Liver (tissue), 9 donors: Measurements from ENCODE around the gene SETD7. TPM values are rescaled to one million over a fixed set of nuclear protein-coding genes. Genes with fewer than 3 reads are reported as not detected.
A peak's percentile ranks its signal among the peaks of the same experiment; 100 is the strongest.

Experiments used
- DNase-seq: peaks from one replicate; pipeline ENCODE4 v3.0.0-alpha.2; 2017; ENCODE audit warnings: low spot score
- H3K27ac ChIP-seq, 2 donors: one replicate each; pipeline ENCODE4 v1.7.0; 2013; ENCODE audit warnings: inconsistent platforms in 2 of 2, low read length in 2 of 2, control low read depth in 1 of 2, low read depth in 1 of 2, mild to moderate bottlenecking in 1 of 2
- H3K27me3 ChIP-seq, 4 donors: one replicate each; pipeline versions ENCODE4 v1.6.1 to v1.7.0; 2013; ENCODE audit warnings: low read length in 3 of 4, inconsistent platforms in 1 of 4, mild to moderate bottlenecking in 1 of 4, moderate library complexity in 1 of 4; ENCODE audit not compliant: control insufficient read depth in 4 of 4, insufficient read depth in 4 of 4
- H3K36me3 ChIP-seq, 4 donors: one replicate each; pipeline versions ENCODE4 v1.6.1 to v1.7.0; 2013; ENCODE audit warnings: low read length in 3 of 4, mild to moderate bottlenecking in 3 of 4, low read depth in 1 of 4, moderate library complexity in 1 of 4; ENCODE audit not compliant: control insufficient read depth in 4 of 4, insufficient read depth in 3 of 4
- H3K4me1 ChIP-seq, 4 donors: one replicate each; pipeline versions ENCODE4 v1.6.1 to v1.7.0; 2013; ENCODE audit warnings: low read length in 3 of 4, mild to moderate bottlenecking in 3 of 4, moderate library complexity in 1 of 4; ENCODE audit not compliant: control insufficient read depth in 4 of 4, insufficient read depth in 4 of 4
- H3K4me3 ChIP-seq, 3 donors: one replicate each; pipeline versions ENCODE4 v1.6.1 to v1.7.0; 2013; ENCODE audit warnings: low read length in 3 of 3, control low read depth in 1 of 3, low read depth in 1 of 3, mild to moderate bottlenecking in 1 of 3
- H3K9ac ChIP-seq, 2 donors: one replicate each; pipeline ENCODE4 v1.7.0; 2013; ENCODE audit warnings: low read length in 2 of 2, mild to moderate bottlenecking in 2 of 2, moderate library complexity in 2 of 2, control low read depth in 1 of 2, low read depth in 1 of 2
- H3K9me3 ChIP-seq, 4 donors: one replicate each; pipeline versions ENCODE4 v1.6.1 to v1.7.0; 2013; ENCODE audit warnings: low read length in 3 of 4; ENCODE audit not compliant: control insufficient read depth in 4 of 4
- EGR1 ChIP-seq, 2 donors: IDR thresholded peaks; 2 replicates each; pipeline ENCODE4 v1.6.1; 2016 to 2018; ENCODE audit warnings: antibody characterized with exemption in 2 of 2, low read depth in 2 of 2
- FOXA1 ChIP-seq: IDR thresholded peaks from 2 replicates; pipeline ENCODE4 v1.6.1; 2016; ENCODE audit warnings: antibody characterized with exemption
- FOXA2 ChIP-seq: IDR thresholded peaks from 2 replicates; pipeline ENCODE4 v1.6.1; 2016; ENCODE audit warnings: antibody characterized with exemption
- GABPA ChIP-seq, 2 donors: IDR thresholded peaks in 1 of 2; conservative IDR thresholded peaks in 1 of 2; 2 replicates each; pipeline ENCODE4 v1.6.1; 2016; ENCODE audit warnings: antibody characterized with exemption in 2 of 2, mild to moderate bottlenecking in 1 of 2, moderate library complexity in 1 of 2
- HNF4A ChIP-seq, 2 donors: conservative IDR thresholded peaks; 2 replicates each; pipeline ENCODE4 v1.6.1; 2016; ENCODE audit warnings: antibody characterized with exemption in 2 of 2, mild to moderate bottlenecking in 2 of 2
- JUND ChIP-seq, 2 donors: IDR thresholded peaks; 2 replicates each; pipeline ENCODE4 v1.6.1; 2016; ENCODE audit warnings: antibody characterized with exemption in 2 of 2
- RAD21 ChIP-seq, 2 donors: IDR thresholded peaks; 2 replicates each; pipeline ENCODE4 v1.6.1; 2016; ENCODE audit warnings: antibody characterized with exemption in 2 of 2, mild to moderate bottlenecking in 2 of 2
- RXRA ChIP-seq, 2 donors: IDR thresholded peaks; 2 replicates each; pipeline ENCODE4 v1.6.1; 2017 to 2018; ENCODE audit warnings: antibody characterized with exemption in 2 of 2, mild to moderate bottlenecking in 1 of 2
- SP1 ChIP-seq: IDR thresholded peaks from 2 replicates; pipeline ENCODE4 v1.6.1; 2018; ENCODE audit warnings: antibody characterized with exemption, mild to moderate bottlenecking
- TAF1 ChIP-seq: conservative IDR thresholded peaks from 2 replicates; pipeline ENCODE4 v1.6.1; 2016; ENCODE audit warnings: antibody characterized with exemption, mild to moderate bottlenecking
- YY1 ChIP-seq: IDR thresholded peaks from 2 replicates; pipeline ENCODE4 v1.6.1; 2016; ENCODE audit warnings: antibody characterized with exemption, mild to moderate bottlenecking
- WGBS: extraction: QIAGEN DNeasy Blood & Tissue Kit; methylation state at CpG from one replicate; pipeline ENCODE4 v1.1.7; 2013; 5-methylcytosine and 5-hydroxymethylcytosine counted together
- polyA plus RNA-seq, 2 donors: library from polyadenylated mRNA; stranded (reverse) in 1 of 2; unstranded in 1 of 2; fragments of 200-250 nt in 1 of 2; fragments of >200 nt in 1 of 2; fragmentation: Nextera tagmentation in 1 of 2; extraction: Ambion mirVana in 1 of 2; gene quantifications; one replicate each; pipeline versions ENCODE4 v1.2.1 to v1.2.3, GENCODE V29; 2013 to 2015
- total RNA-seq, 2 donors: library from RNA; depleted of rRNA; stranded (reverse); fragments of >200 nt; gene quantifications; one replicate each; pipeline ENCODE4 v1.2.3, GENCODE V29; 2014
- TF ChIP-seq, protein P1 (sequence below): IDR thresholded peaks from 2 replicates; pipeline ENCODE4 v1.6.1; 2016; ENCODE audit warnings: antibody characterized with exemption
- TF ChIP-seq, protein P2 (sequence below): IDR thresholded peaks from 2 replicates; pipeline ENCODE4 v1.6.1; 2016; ENCODE audit warnings: antibody characterized with exemption
- TF ChIP-seq, protein P3 (sequence below): fragments of 150-350 bp; IDR thresholded peaks from 2 replicates; pipeline ENCODE4 v1.5.1; 2017; ENCODE audit warnings: improper control_type of control experiment, low read depth, low read length; ENCODE audit not compliant: missing input control
- TF ChIP-seq, protein P4 (sequence below): IDR thresholded peaks from 2 replicates; pipeline ENCODE4 v1.6.1; 2016; ENCODE audit warnings: antibody characterized with exemption, mild to moderate bottlenecking
- TF ChIP-seq, protein P5 (sequence below): IDR thresholded peaks from 2 replicates; pipeline ENCODE4 v1.6.1; 2016; ENCODE audit warnings: antibody characterized with exemption
- donor health status: healthy.
- donor health status: healthy.
- donor health status: healthy.
- donor health status: healthy.
- donor health status: healthy.

SETD7 gene
- total and polyA plus RNA-seq, 4 donors, result 12.9 to 81.7 (median 18.0) TPM

DNA sequence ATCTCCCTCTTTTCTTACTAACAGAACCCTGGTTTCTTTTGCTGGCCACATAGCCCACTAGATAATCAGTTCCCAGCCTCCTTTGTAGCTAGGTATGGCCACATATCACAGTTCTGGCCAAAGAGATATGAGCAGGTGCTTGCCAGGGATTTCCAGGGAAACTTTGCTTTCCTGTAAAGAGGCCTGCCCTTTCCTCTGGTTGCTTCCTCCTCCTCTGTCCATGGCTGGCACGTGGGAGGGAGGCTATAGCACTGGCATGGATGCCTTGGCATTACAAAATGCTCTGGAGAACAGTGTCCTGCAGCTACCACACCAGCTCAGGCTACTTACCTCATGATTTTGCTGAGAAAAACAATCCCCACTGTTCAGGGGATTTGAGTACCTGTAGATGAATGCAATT is 74.6 kb downstream of the SETD7 start:
- 46% methylated on average over 1 of the region's 1 CpG for WGBS
- no peaks in the 10 kb centered on the region for H3K27me3 ChIP-seq
- no peaks in the 10 kb centered on the region for H3K9me3 ChIP-seq
- H3K36me3 ChIP-seq, result peaks cover 0 to 2% (median 0%) of the 10 kb centered on the region in 4 donors
- TF ChIP-seq, protein P1, sequence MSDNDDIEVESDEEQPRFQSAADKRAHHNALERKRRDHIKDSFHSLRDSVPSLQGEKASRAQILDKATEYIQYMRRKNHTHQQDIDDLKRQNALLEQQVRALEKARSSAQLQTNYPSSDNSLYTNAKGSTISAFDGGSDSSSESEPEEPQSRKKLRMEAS, result no peak
- no peak for TF ChIP-seq EGR1 (IDR thresholded peaks at IDR 0.05; ENCODE audit: low read depth in 2 of 2)
- TF ChIP-seq FOXA2, result no peak
- no peak for TF ChIP-seq FOXA1
- no peak for TF ChIP-seq RAD21 (IDR thresholded peaks at IDR 0.05)
- TF ChIP-seq, protein P2, sequence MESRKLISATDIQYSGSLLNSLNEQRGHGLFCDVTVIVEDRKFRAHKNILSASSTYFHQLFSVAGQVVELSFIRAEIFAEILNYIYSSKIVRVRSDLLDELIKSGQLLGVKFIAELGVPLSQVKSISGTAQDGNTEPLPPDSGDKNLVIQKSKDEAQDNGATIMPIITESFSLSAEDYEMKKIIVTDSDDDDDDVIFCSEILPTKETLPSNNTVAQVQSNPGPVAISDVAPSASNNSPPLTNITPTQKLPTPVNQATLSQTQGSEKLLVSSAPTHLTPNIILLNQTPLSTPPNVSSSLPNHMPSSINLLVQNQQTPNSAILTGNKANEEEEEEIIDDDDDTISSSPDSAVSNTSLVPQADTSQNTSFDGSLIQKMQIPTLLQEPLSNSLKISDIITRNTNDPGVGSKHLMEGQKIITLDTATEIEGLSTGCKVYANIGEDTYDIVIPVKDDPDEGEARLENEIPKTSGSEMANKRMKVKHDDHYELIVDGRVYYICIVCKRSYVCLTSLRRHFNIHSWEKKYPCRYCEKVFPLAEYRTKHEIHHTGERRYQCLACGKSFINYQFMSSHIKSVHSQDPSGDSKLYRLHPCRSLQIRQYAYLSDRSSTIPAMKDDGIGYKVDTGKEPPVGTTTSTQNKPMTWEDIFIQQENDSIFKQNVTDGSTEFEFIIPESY, result no peak
- TF ChIP-seq, protein P3, sequence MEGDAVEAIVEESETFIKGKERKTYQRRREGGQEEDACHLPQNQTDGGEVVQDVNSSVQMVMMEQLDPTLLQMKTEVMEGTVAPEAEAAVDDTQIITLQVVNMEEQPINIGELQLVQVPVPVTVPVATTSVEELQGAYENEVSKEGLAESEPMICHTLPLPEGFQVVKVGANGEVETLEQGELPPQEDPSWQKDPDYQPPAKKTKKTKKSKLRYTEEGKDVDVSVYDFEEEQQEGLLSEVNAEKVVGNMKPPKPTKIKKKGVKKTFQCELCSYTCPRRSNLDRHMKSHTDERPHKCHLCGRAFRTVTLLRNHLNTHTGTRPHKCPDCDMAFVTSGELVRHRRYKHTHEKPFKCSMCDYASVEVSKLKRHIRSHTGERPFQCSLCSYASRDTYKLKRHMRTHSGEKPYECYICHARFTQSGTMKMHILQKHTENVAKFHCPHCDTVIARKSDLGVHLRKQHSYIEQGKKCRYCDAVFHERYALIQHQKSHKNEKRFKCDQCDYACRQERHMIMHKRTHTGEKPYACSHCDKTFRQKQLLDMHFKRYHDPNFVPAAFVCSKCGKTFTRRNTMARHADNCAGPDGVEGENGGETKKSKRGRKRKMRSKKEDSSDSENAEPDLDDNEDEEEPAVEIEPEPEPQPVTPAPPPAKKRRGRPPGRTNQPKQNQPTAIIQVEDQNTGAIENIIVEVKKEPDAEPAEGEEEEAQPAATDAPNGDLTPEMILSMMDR, result no peak
- peak in 1 of 2 donors; percentile 20 for TF ChIP-seq HNF4A (conservative IDR thresholded peaks at IDR 0.05)
- TF ChIP-seq TAF1, result no peak
- TF ChIP-seq GABPA (IDR thresholded peaks at IDR 0.05 in 1 of 2, conservative IDR thresholded peaks at IDR 0.05 in 1 of 2), result no peak
- TF ChIP-seq, protein P4, sequence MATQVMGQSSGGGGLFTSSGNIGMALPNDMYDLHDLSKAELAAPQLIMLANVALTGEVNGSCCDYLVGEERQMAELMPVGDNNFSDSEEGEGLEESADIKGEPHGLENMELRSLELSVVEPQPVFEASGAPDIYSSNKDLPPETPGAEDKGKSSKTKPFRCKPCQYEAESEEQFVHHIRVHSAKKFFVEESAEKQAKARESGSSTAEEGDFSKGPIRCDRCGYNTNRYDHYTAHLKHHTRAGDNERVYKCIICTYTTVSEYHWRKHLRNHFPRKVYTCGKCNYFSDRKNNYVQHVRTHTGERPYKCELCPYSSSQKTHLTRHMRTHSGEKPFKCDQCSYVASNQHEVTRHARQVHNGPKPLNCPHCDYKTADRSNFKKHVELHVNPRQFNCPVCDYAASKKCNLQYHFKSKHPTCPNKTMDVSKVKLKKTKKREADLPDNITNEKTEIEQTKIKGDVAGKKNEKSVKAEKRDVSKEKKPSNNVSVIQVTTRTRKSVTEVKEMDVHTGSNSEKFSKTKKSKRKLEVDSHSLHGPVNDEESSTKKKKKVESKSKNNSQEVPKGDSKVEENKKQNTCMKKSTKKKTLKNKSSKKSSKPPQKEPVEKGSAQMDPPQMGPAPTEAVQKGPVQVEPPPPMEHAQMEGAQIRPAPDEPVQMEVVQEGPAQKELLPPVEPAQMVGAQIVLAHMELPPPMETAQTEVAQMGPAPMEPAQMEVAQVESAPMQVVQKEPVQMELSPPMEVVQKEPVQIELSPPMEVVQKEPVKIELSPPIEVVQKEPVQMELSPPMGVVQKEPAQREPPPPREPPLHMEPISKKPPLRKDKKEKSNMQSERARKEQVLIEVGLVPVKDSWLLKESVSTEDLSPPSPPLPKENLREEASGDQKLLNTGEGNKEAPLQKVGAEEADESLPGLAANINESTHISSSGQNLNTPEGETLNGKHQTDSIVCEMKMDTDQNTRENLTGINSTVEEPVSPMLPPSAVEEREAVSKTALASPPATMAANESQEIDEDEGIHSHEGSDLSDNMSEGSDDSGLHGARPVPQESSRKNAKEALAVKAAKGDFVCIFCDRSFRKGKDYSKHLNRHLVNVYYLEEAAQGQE, result no peak
- no peak for TF ChIP-seq JUND (IDR thresholded peaks at IDR 0.05)
- no peak for TF ChIP-seq SP1
- TF ChIP-seq, protein P5, sequence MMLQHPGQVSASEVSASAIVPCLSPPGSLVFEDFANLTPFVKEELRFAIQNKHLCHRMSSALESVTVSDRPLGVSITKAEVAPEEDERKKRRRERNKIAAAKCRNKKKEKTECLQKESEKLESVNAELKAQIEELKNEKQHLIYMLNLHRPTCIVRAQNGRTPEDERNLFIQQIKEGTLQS, result no peak
- peak; percentile 38 for TF ChIP-seq YY1
- TF ChIP-seq RXRA (IDR thresholded peaks at IDR 0.05), result peak; percentile 11 to 59
- peak overlapping the region in 1 of 2 donors; percentile 47 for H3K27ac ChIP-seq
- H3K9ac ChIP-seq, result no peak overlapping the region
- DNase-seq, result no peak
- H3K4me1 ChIP-seq, result peaks cover 5 to 13% (median 9%) of the 10 kb centered on the region in 4 donors
- no peak overlapping the region for H3K4me3 ChIP-seq

DNA sequence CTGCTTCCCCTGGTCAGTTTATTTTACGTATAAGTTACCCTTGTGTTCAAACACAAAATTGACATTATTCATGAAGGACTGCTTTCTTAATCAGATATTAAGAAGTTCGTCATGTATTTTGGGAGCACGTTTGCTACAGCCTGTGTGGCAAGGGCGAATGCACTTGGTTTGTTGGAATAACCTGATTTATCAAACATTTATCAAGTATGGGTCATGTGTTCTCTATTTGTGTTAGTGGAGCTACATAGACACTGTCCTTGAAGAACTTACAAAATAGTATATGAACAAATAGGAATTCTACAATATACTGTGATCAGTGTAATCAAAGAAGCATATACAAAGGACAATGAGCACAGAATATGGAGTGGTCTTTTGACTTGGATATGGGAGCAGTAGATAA is 79.7 kb downstream of the SETD7 start:
- H3K36me3 ChIP-seq, result peaks cover 0 to 9% (median 7%) of the 10 kb centered on the region in 4 donors
- no peak for DNase-seq
- no peaks in the 10 kb centered on the region for H3K27me3 ChIP-seq
- no peak overlapping the region for H3K4me3 ChIP-seq
- H3K9me3 ChIP-seq, result no peaks in the 10 kb centered on the region
- WGBS, result 40% methylated on average over 4 of the region's 4 CpGs
- TF ChIP-seq SP1, result peak; percentile 24
- TF ChIP-seq, protein P5, result no peak
- TF ChIP-seq, protein P4, result peak; percentile 4
- TF ChIP-seq TAF1, result no peak
- peak; percentile 19 for TF ChIP-seq YY1
- TF ChIP-seq, protein P1, result peak; percentile 17
- TF ChIP-seq HNF4A (conservative IDR thresholded peaks at IDR 0.05), result peak; percentile 10 to 14
- TF ChIP-seq, protein P2, result no peak
- no peak overlapping the region for H3K27ac ChIP-seq
- no peak overlapping the region for H3K9ac ChIP-seq
- peaks cover 5 to 26% (median 11%) of the 10 kb centered on the region in 4 donors for H3K4me1 ChIP-seq
